IMR-90 (cell line): ENCODE results near the gene TNK2. TPM values are rescaled to one million over a fixed set of nuclear protein-coding genes. Genes with fewer than 3 reads are reported as not detected.
"Not testable (repeated sequence)": the region's sequence is repeated elsewhere in the genome, so short reads cannot be mapped to it uniquely, and the experiment has no call there.

Experiments
- ATAC-seq: fragments of 200-7000 bp; cut with Tn5 transposase; 2 replicates; pipeline ENCODE4 v1.9.1; 2020; ENCODE audit warnings: low read depth, mild to moderate bottlenecking, moderate library complexity
- BruUV-seq: library from RNA; stranded (reverse); fragments of 400-500 nt; replicated peaks from 2 replicates; lab custom pipeline; 2021; lab: Mats Ljungman, UMichigan
- CTCF ChIA-PET: fragments of 300-600 bp; formaldehyde crosslinking; extraction: SDS; loops from one replicate; lab custom pipeline; 2021; ENCODE audit warnings: antibody characterized with exemption; lab: Yijun Ruan, JAX
- POLR2A ChIA-PET: fragments of 300-600 bp; sonication (Branson Sonifier 250); formaldehyde crosslinking; loops from one replicate; lab custom pipeline; 2022; ENCODE audit warnings: antibody characterized with exemption; ENCODE audit not compliant: unreplicated experiment; lab: Charles Lee
- DNase-seq: peaks from one replicate; pipeline ENCODE4 v3.0.0; 2013
- H2AFZ ChIP-seq: replicated peaks from 2 replicates; pipeline ENCODE3; 2013; ENCODE audit warnings: low read length, mild to moderate bottlenecking; ENCODE audit not compliant: poor library complexity
- H2AK5ac ChIP-seq: 2 replicates; pipeline ENCODE4 v1.6.1; 2013; ENCODE audit warnings: low read depth, low read length, inconsistent platforms
- H2AK9ac ChIP-seq: replicated peaks from 2 replicates; pipeline ENCODE3; 2013; ENCODE audit warnings: mild to moderate bottlenecking, low read depth, low read length, moderate library complexity; ENCODE audit not compliant: poor library complexity
- H2BK120ac ChIP-seq: 2 replicates; pipeline ENCODE4 v1.6.1; 2013; ENCODE audit warnings: low read depth, low read length, inconsistent platforms
- H2BK15ac ChIP-seq: 3 replicates; pipeline ENCODE4 v1.6.1; 2013; ENCODE audit warnings: low read depth, low read length, inconsistent platforms
- H2BK20ac ChIP-seq: 2 replicates; pipeline ENCODE4 v1.6.1; 2013; ENCODE audit warnings: low read depth, mild to moderate bottlenecking, inconsistent platforms, low read length, moderate library complexity
- H2BK5ac ChIP-seq: 2 replicates; pipeline ENCODE4 v1.6.1; 2013; ENCODE audit warnings: mild to moderate bottlenecking, low read depth, low read length, inconsistent platforms; ENCODE audit not compliant: poor library complexity, severe bottlenecking
- H3K14ac ChIP-seq: replicated peaks from 2 replicates; pipeline ENCODE4 v1.6.1; 2013; ENCODE audit warnings: low read depth, low read length, inconsistent platforms
- H3K18ac ChIP-seq: 2 replicates; pipeline ENCODE4 v1.6.1; 2013; ENCODE audit warnings: low read depth, low read length, control low read depth
- H3K23ac ChIP-seq: 2 replicates; pipeline ENCODE4 v1.6.1; 2013; ENCODE audit warnings: low read depth, low read length, inconsistent platforms
- H3K27ac ChIP-seq: 2 replicates; pipeline ENCODE4 v1.5.1; 2013; ENCODE audit warnings: mild to moderate bottlenecking, control low read depth, low read length; ENCODE audit not compliant: insufficient read depth
- H3K27me3 ChIP-seq: 2 replicates; pipeline ENCODE4 v1.6.1; 2013; ENCODE audit warnings: low read length; ENCODE audit not compliant: control insufficient read depth, insufficient read depth
- H3K36me3 ChIP-seq: 2 replicates; pipeline ENCODE4 v1.6.1; 2013; ENCODE audit warnings: low read length, mixed read lengths; ENCODE audit not compliant: control insufficient read depth, insufficient read depth
- H3K4ac ChIP-seq: 2 replicates; pipeline ENCODE4 v1.6.1; 2013; ENCODE audit warnings: low read depth, low read length, inconsistent platforms
- H3K4me1 ChIP-seq: 2 replicates; pipeline ENCODE4 v1.6.1; 2013; ENCODE audit warnings: low read length, mixed read lengths; ENCODE audit not compliant: control insufficient read depth, insufficient read depth
- H3K4me2 ChIP-seq: 2 replicates; pipeline ENCODE4 v1.6.1; 2013; ENCODE audit warnings: low read depth, mild to moderate bottlenecking, control low read depth, low read length, moderate library complexity
- H3K4me3 ChIP-seq: 2 replicates; pipeline ENCODE4 v1.5.1; 2013; ENCODE audit warnings: low read depth, mild to moderate bottlenecking, control low read depth, low read length, moderate library complexity; ENCODE audit not compliant: insufficient read depth
- H3K56ac ChIP-seq: 2 replicates; pipeline ENCODE4 v1.6.1; 2013; ENCODE audit warnings: low read length, inconsistent platforms; ENCODE audit not compliant: insufficient read depth; ENCODE audit errors: extremely low read depth
- H3K79me1 ChIP-seq, 2 experiments: 2 replicates each; pipeline ENCODE4 v1.6.1; 2013; ENCODE audit warnings: low read length in 2 of 2, inconsistent platforms in 1 of 2, low read depth in 1 of 2
- H3K9ac ChIP-seq: 2 replicates; pipeline ENCODE4 v1.6.1; 2013; ENCODE audit warnings: low read depth, low read length, control low read depth
- H3K9me1 ChIP-seq: 2 replicates; pipeline ENCODE4 v1.6.1; 2013; ENCODE audit warnings: low read length, inconsistent platforms; ENCODE audit not compliant: insufficient read depth
- H3K9me3 ChIP-seq: 2 replicates; pipeline ENCODE4 v1.6.1; 2013; ENCODE audit warnings: low read length; ENCODE audit not compliant: control insufficient read depth, insufficient read depth
- H4K20me1 ChIP-seq: 2 replicates; pipeline ENCODE4 v1.6.1; 2013; ENCODE audit warnings: low read length, inconsistent platforms; ENCODE audit not compliant: insufficient read depth
- H4K5ac ChIP-seq: 2 replicates; pipeline ENCODE4 v1.6.1; 2013; ENCODE audit warnings: mild to moderate bottlenecking, low read depth, low read length, control low read depth
- H4K8ac ChIP-seq, 2 experiments: 2 replicates each; pipeline ENCODE4 v1.6.1; 2013; ENCODE audit warnings: low read depth in 2 of 2, low read length in 2 of 2, control low read depth in 1 of 2, inconsistent platforms in 1 of 2
- H4K91ac ChIP-seq: 2 replicates; pipeline ENCODE4 v1.6.1; 2013; ENCODE audit warnings: low read depth, low read length, inconsistent platforms; ENCODE audit not compliant: insufficient read depth
- FOS ChIP-seq: fragments of 150-350 bp; IDR thresholded peaks from 2 replicates; pipeline ENCODE4 v1.6.1; 2016; ENCODE audit warnings: low read depth, low read length
- MAFK ChIP-seq: IDR thresholded peaks from 2 replicates; pipeline ENCODE4 v1.6.1; 2012; ENCODE audit warnings: low read depth, low read length, improper control_type of control experiment
- POLR2A ChIP-seq: IDR thresholded peaks from 2 replicates; pipeline ENCODE4 v1.6.1; 2012; ENCODE audit warnings: mild to moderate bottlenecking, low read depth, low read length
- RAD21 ChIP-seq: IDR thresholded peaks from 2 replicates; pipeline ENCODE4 v1.6.1; 2012; ENCODE audit warnings: low read length, improper control_type of control experiment
- RFX5 ChIP-seq: IDR thresholded peaks from 2 replicates; pipeline ENCODE4 v1.8.0; 2012; ENCODE audit warnings: low read depth, mild to moderate bottlenecking, low read length, moderate library complexity
- USF2 ChIP-seq: fragments of 150-350 bp; IDR thresholded peaks from 2 replicates; pipeline ENCODE4 v1.6.1; 2017; ENCODE audit warnings: mild to moderate bottlenecking, antibody characterized with exemption, low read length, low read depth
- WGBS, 2 experiments: methylation state at CpG; one replicate each; pipeline versions ENCODE4 v1.1.5 to v1.1.7; 2013; ENCODE audit warnings: missing lambda C conversion rate in 2 of 2; ENCODE audit not compliant: insufficient read length in 1 of 2; ENCODE audit errors: extremely low coverage in 2 of 2; 5-methylcytosine and 5-hydroxymethylcytosine counted together
- dilution Hi-C: fragments of 300-500 bp; cut with HindIII; formaldehyde crosslinking; loops from one replicate; pipeline ENCODE4 v1.14.3; 2018; ENCODE audit warnings: low sequenced_read_pairs; ENCODE audit not compliant: unreplicated experiment
- in situ Hi-C: fragments of 300-500 bp; cut with MboI; formaldehyde crosslinking; loops from 3 replicates; pipeline ENCODE4 v1.14.3; 2019; ENCODE audit warnings: low sequenced_read_pairs, inconsistent platforms, mixed read lengths
- intact Hi-C: fragments of 100-400 bp; cut with micrococcal nuclease; formaldehyde crosslinking; loops from 2 replicates; pipeline ENCODE4 v1.10.0; 2022
- polyA plus RNA-seq, 3 experiments: library from polyadenylated mRNA; depleted of rRNA; stranded (reverse); fragments of >200 nt; gene quantifications; 2 replicates each; pipeline ENCODE4 v1.2.3, GENCODE V29; 2012; ENCODE audit warnings: low replicate concordance in 1 of 3
- total RNA-seq: library from RNA; depleted of rRNA; stranded (reverse); fragments of >200 nt; gene quantifications from 2 replicates; pipeline ENCODE4 v1.2.3, GENCODE V29; 2012

Gene TNK2
- total and polyA plus RNA-seq, 2 of the 4 experiments (the other 2 are of a cell fraction): 2.2 to 13.8 TPM

GRCh38 chr3:195903950-195904290 is 4.4 kb downstream of the TNK2 start:
- Histone ChIP-seq H3K18ac (no peak overlapping the region), H3K27ac (no peak overlapping the region), H4K5ac (no peak overlapping the region), H3K4me1 (peaks cover 28% of the 10 kb centered on the region), H2BK20ac (no peak overlapping the region), H3K36me3 (no peaks in the 10 kb centered on the region), H3K23ac (no peak overlapping the region), H4K20me1 (peaks cover 17% of the 10 kb centered on the region; the same call in 1 of the 2 replicates), H3K9me3 (no peaks in the 10 kb centered on the region), H4K91ac (no peak overlapping the region), H3K56ac (no peak overlapping the region), H3K79me1 (peaks cover 4 to 65% of the 10 kb centered on the region in 2 experiments; a peak in 3 of 4 replicates), H2BK5ac (no peak overlapping the region), H3K4ac (no peak overlapping the region), H3K9ac (no peak overlapping the region), H2AFZ (no peak overlapping the region), H3K4me2 (no peak overlapping the region), H2AK5ac (no peak overlapping the region), H2AK9ac (no peak overlapping the region), H3K14ac (no peak overlapping the region), H3K4me3 (no peak overlapping the region), H3K9me1 (peaks cover 13% of the 10 kb centered on the region), H3K27me3 (no peaks in the 10 kb centered on the region), H2BK120ac (no peak overlapping the region), H2BK15ac (no peak overlapping the region), H4K8ac (no peak overlapping the region)
- POLR2A ChIA-PET: no interaction called here
- no TSS peak for BruUV-seq
- TF ChIP-seq FOS: no peak
- no peak for TF ChIP-seq MAFK
- TF ChIP-seq RAD21: no peak
- no peak for TF ChIP-seq USF2
- no peak for TF ChIP-seq RFX5
- TF ChIP-seq POLR2A: no peak
- in situ Hi-C loops (no loop called here), intact Hi-C loops (no loop called here), dilution Hi-C loops (no loop called here)
- no CpG with 5 or more reads among the region's 6 CpGs for WGBS, 2 experiments
- ATAC-seq (no peak), DNase-seq (no peak)
- CTCF ChIA-PET: no interaction called here

GRCh38 chr3:195902634-195903033 is 5.7 kb downstream of the TNK2 start:
- CTCF ChIA-PET, H3K9me3 ChIP-seq, BruUV-seq, dilution Hi-C loops, H3K9ac ChIP-seq, H4K5ac ChIP-seq, H3K23ac ChIP-seq, in situ Hi-C loops, H3K36me3 ChIP-seq, POLR2A ChIA-PET, H3K27ac ChIP-seq, intact Hi-C loops, H3K18ac ChIP-seq, H3K56ac ChIP-seq, H2AFZ ChIP-seq, H2BK120ac ChIP-seq, H3K27me3 ChIP-seq, H2BK20ac ChIP-seq, H3K4me3 ChIP-seq, H2AK9ac ChIP-seq, H2BK5ac ChIP-seq, H3K14ac ChIP-seq, DNase-seq, ATAC-seq, H3K4me2 ChIP-seq, H3K4ac ChIP-seq, H2AK5ac ChIP-seq, H4K8ac ChIP-seq, H4K91ac ChIP-seq, H2BK15ac ChIP-seq: not testable (repeated sequence)
- WGBS, 2 experiments: 84% methylated on average over 3 of the region's 9 CpGs; no CpG with 5 or more reads in 1 of the 2 experiments
- H3K79me1 ChIP-seq: peaks cover 9 to 65% of the 10 kb centered on the region in 2 experiments; a peak in 3 of 4 replicates
- H4K20me1 ChIP-seq: peaks cover 10% of the 10 kb centered on the region; the same call in 1 of the 2 replicates
- H3K9me1 ChIP-seq: peaks cover 19% of the 10 kb centered on the region
- peaks cover 25% of the 10 kb centered on the region for H3K4me1 ChIP-seq
